AG08396 (cell line): ENCODE results near the gene OR13J1.
A peak's percentile ranks its signal among the peaks of the same experiment; 100 is the strongest.

Experiments used
- DNase-seq: peaks from one replicate; pipeline ENCODE4 v3.0.0; 2012; ENCODE audit warnings: low spot score, mixed read lengths

OR13J1 gene

DNA sequence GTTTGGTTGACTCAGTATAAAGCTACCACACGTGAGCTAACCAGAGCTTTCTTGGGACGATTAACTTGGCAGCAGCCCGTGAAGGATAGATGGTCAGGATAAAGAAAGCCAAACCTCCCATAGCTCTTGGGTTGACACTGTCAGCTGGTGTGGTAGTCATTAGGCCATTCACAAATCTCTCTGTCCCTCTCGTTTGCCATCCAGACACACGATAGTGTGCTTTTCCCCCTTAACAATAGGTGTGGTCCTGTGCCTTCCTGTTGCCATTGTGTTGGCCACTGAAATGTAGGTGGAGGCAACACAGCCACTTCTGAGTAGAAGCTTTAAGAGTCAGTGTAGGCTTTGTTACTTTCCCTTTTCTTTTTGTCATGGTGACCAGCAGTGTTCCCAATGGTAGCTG lies 11.7 kb downstream of the OR13J1 start:
- no peak for DNase-seq

DNA sequence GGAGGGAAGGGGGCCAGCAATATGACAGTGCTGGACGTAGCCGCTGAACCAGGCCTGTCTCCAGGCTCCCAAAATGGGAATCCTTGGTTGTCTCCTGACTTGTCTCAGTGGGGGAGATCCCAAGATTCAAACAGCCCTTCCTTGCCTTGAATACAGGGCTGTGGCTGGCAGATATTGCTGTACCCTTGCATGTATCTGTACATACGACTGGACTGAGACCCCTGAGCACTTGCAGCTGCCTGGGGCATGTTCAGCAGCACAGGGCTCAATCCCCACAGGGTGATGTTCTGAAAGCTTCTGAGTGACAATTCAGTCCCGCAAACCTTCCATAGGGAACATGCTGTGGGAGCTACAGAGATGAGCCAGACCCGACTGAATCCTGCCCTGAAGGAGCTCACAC lies 13.3 kb downstream of the OR13J1 start:
- DNase-seq = no peak

DNA sequence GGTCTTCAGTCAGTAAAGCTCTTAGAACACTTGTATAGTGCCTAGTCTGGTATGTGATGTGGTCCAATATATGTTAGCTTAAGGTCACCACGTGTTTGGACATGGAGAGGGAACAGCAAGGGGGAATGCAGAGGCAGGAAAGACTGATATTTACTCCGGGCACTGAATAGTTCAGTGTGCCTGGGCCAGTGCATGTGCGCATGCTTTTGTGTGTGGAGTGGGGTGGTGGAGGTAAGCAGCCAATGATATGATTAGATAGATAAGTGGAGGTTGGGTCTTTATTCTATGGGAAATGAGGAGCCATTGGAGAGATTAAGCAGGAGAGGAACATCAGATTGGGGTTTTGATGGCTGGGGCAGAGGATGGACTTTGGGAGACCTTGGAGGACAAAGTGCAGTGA lies 14.0 kb downstream of the OR13J1 start:
- DNase-seq = no peak

DNA sequence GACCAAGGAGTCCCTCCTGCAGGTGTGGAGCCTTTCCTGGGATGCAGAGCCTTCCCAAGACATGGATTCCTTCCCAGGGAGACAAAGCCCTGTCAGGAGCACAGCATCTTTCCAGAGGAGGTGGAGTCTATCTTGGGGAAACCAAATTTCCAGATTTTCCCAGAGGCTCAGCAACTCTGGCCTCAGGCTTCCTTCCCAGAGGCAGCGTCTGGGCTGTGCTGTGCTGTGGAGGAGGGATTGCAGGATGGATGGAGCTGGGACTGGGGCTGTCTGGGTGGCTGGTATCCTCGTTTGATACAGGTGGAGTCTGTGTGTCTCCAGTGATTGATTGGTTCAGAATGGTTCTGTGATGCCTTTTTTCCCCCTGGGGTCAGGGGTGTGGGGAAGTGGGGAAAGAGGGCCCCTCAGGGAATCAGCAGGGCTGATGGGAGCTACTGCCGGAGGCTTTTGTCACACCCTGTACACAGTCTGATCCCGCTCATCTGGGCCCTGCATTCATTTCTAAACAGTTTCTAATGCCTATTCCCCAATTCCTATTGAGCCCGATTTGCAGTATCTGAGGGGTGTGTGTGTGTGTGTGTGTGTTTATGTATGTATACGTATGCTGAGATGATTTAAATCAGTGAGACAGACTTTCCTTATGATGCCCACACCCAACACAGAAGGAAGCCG lies 16.0 kb downstream of the OR13J1 start:
- DNase-seq = no peak

DNA sequence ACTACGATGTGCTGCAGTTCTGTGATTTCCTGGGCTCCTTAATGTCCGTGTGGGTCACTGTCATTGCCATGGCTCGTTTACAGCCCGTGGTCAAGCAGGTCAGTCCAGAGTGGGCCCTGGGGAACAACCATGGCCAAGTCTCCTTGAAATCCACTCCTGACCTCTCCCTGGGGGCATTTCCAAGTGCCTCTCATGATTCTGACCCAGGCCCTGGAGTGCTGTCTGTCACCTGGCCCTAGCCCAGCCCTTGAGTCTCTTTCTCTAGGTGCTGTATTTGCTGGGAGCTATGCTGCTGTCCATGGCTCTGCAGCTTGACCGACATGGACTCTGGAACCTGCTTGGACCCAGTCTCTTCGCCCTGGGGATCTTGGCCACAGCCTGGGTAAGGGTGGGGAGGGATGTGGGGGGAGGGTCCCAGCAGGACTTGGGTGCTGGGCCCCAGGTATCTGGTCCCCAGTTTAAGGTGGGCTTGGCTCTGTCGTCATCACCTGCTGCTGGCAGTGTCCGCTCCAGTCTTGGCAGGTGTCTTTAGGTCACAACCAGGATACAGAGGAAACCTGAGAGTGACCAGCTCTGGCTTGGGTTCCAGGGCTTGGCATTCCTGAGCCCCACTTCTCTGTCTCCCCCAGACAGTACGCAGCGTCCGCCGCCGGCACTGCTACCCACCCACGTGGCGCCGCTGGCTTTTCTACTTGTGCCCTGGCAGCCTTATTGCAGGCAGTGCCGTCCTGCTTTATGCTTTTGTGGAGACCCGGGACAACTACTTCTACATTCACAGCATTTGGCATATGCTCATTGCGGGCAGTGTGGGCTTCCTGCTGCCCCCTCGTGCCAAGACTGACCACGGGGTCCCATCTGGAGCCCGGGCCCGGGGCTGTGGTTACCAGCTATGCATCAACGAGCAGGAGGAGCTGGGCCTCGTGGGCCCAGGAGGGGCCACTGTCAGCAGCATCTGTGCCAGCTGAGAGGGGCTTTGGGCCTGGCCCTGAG lies 17.0 kb downstream of the OR13J1 start:
- DNase-seq = no peak

DNA sequence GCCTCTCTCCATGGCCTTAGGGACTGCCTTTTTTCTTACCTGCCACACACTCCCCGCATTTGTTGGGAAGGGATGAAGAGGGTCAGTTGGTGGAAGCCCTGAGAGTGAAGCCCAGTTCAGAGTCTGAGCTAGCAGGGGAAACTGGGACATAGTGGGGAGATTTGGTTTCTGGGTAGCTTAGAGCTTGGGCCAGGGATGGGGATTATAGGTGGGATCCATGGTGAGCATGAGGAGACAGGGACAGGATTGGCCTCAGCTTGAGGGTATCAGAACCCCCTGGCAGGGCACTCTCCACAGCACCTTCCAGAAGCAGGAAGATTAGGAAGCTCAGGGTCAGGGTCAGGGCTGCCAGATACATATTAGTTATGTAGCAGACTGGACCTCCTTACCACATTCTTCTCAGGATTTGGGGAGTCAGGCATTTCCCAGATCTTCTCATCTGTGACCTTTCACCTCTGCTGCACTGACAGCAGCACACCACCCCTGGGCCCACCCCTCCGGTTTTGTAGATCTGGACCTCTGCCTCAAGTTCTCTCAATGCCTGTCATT lies 17.9 kb downstream of the OR13J1 start:
- DNase-seq = no peak

DNA sequence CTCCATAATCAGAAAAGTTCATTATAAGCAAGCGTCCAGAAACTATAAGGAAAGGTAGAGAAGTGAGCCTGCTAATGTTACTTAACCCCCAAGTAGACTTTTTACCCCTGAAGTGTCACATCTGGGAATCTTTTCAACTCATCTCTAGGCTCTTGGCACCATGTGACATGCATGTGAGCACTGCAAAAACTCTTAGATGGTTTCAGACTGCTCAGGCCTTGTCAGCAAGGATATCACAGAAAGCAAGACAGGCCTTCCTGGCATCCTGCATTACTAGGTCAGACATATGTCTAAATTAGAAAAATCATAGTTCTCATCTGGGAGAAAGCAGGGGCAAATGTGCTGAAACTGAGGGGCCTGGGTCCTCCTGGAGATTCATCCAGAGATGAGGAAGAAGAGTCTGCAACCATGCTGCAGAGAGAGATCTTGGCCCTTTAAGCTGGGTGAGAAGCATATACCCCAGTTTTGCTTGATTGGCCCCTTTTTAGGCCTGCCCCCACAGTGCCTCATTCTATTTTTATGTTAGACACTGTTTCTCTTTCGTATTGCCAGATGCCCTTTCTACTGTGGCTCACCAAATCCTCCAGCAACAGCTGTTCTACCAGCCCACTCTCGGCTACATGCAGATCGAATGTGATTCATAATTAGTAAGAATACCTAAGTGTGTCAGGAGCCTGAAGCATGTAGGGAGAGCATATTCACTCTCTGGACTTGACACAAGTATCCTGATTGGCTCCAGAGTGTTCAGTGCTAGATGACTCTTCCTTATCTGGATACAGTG lies 22.2 kb downstream of the OR13J1 start:
- DNase-seq = peak; percentile 93

DNA sequence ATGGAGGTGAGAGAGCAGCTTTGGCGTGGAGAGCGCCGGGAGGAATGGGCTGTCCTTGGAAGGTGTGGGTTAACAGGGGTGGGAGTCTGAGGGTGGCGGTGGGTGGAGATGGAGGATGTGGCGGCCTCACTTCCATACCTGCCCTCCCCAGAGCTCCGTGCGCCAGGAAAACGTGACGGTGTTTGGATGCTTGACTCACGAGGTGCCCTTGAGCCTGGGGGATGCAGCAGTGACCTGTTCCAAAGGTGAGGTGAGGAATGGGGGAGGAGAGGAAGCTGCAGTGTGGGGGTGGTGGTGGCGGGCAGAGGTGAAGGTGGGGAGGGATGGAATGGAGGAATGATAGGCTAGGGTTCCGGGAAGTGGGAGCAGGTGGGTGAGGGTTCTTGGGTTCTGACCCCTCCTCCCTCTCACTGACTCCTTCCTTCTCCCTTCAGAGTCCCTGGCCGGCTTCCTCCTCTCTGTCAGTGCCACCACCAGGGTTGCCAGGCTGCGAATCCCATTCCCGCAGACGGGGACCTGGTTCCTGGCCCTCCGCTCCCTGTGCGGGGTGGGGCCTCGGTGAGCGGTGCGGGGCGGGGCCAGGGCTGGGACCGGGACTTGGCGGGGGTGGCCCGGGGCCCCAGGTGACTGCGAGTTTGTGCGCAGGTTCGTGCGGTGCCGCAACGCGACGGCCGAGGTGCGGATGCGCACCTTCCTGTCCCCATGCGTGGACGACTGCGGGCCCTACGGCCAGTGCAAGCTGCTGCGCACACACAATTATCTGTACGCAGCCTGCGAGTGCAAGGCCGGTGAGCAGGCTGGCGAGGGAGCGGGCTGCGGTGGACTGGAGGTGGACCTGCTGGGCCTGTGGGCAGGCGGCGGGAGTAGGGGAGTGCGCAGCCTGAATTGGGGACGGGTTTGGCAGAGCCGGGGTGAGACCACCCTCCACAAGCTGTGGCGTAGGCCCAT lies 24.1 kb downstream of the OR13J1 start:
- DNase-seq = no peak

DNA sequence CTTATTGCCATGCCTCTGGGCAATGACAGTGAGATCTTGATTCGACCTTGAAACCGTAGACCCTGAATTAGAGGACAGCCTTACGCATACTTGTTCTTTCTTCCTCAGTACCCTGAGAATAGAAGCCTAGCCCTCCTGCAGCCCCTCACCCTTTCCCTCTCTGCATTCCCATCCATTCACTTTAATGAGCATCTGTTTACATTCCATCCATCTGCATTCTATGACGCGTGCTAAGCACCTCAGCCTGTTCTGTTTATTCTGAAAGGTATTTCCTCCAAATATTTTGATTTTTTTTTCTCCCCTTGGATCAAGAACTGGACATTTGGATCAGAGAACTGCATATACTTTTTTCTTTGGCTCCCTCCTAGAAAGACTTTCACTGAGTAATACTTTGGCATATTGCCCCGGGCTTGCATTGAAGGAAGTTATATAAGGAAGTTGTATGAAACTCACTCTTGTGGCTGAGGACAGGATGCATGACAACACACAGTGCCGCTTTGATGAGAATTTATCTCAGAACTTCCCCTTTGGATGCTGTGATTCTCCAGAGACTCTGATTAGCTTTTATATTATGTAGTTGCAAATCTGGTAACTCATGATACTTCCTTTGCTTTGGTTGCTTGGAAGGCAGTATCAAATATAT lies 25.5 kb downstream of the OR13J1 start:
- peak; percentile 82 for DNase-seq

DNA sequence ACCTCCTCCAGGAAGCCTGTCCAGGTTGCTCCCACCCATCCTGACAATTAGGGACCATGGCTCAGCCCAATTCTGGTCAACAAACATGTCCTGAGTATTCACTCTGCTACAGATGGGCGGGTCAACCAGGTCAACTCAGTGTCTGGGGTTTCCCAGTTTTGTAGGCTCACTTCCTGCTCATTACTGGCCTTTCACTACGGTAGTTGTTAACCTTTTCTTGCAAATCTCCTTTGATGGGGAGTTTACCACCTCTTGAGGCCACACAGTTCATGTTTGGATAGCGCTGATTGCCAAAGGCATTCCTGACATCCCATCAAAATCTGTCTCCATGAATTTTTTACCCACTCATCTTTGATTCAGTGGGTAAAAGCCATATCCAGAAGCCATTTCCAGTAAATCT lies 27.4 kb downstream of the OR13J1 start:
- DNase-seq = no peak

DNA sequence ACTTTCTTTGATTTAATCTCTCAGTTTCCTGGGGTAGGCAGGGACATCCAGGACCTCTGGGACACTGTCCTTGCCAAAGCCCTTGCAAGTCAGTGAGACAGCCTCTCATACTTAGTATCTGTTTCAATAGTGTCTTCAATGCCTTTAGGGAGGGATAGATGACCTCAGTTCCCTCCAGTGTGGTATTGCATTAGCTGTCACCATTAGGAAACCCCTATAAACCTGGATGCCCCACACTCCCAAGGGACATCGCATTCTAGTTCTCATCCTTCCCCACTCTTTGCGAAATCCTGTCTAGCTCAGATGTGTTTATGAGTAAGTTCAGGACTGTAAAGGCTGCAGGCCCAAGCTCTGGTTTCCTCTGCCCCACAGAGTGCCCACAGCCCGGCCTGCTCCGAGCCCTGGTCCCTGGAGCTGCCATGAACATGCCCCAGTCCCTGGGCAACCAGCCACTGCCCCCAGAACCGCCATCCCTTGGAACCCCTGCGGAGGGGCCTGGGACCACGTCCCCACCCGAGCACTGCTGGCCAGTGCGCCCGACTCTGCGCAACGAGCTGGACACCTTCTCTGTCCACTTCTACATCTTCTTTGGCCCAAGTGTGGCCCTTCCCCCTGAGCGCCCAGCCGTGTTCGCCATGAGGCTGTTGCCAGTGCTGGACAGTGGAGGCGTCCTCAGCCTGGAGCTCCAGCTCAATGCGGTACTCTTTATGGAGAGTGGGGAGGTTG lies 28.0 kb downstream of the OR13J1 start:
- DNase-seq = no peak

DNA sequence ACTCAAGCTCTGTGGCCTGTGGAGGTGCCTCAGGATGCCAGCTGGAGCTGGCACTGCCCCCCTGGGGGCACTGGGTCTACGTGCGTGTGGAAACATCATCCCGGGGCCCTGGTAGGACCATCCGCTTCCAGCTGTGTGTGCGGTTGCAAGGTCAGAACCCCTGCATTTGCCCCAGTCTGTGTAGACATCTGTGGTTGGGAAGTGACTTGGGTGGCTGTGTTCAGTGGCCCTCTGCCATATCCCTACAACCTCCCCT lies 28.6 kb downstream of the OR13J1 start:
- no peak for DNase-seq

DNA sequence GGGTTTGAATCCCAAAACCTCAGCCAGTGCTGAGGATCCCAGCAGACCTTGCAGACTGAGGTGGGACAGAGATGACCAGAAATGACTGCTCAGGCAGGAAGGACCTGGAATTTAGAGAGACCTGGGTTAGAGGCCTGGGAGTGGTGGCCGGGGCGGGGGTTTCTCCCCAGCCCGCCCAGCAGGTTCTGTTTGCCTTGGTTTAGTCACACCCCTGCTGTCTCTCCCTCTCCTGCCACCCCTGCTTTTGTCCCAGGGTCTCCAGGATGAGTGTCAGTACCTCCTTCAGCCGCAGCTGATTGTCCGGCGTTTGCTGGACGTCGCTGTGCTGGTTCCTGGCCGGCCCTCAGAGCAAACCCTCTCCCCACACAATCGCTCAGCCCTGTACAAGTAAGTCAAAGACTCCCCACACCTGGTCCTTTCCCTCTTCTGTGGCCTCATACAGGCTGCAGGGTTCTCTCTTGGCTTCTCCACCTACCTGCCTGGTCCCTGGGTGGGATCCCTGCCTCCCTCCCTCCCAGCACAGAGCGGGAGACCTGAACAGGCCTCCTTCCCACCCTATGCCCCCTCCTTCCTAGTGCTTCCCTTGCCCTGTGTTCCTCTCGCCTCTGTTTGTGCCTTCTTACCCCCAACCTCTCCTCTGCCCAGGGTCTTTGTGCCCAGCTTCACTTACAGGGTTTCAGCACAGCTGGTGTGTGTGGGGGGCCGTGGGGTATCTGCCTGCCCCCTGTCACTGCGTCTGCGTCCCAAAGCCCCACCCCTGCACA lies 29.1 kb downstream of the OR13J1 start:
- no peak for DNase-seq

DNA sequence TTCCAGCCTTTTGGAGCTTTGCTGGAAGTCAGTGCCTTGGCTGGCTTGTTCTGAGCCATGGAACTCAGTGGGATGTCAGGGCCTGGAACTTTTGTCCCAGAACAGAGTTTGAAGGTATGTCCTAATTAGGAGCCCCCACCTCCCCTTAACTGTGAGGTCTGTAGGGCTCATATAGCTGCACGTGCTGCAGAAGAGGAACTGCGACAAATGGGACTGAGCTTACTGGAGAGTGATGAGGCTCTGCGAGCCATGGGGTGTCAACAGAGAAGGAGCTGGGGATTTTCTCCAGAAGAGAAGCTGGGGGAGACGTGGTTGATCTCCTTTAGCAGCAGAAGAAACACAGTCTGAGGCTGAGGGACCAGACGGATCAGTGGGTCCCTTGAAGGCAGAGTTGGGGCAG lies 30.3 kb downstream of the OR13J1 start:
- DNase-seq = no peak

DNA sequence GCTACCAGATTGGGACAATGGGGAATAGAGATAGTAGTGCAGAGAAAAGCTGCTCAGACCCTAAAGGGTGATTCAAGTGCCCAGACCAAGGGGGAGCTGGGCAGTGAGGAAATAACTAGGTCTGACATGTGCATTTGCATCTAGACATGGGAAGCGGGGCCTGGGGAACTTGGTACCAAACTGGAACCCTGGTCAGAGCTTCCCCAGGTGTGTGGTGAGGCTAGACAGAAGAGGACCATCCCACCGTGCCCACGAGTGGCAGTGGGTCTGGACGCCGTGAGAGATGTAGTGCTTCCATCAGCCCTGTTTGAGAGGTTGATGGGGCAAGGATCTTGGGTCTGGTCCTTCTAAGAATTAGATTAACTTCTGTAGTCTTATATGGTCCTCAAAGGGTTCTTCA lies 33.6 kb downstream of the OR13J1 start:
- no peak for DNase-seq

DNA sequence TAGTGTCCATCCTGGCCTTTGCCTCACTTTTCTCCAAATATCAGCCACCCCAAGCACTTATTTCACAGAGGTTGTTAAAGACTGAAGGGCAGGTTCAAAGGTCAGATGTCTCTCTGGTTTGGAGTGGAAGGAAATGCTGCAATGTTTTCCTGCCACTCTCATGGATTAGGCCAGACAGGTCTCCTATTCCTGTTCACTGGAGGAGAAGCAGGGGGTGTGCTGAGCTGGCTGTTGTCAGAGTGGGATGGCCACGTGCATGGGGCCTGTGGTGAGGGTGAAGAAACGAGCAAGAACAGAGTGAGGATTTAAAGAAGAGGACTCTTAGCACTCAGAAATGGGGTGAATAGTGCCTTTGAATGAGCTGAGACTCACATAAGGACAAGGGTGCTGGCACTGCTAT lies 34.4 kb downstream of the OR13J1 start:
- DNase-seq = no peak

DNA sequence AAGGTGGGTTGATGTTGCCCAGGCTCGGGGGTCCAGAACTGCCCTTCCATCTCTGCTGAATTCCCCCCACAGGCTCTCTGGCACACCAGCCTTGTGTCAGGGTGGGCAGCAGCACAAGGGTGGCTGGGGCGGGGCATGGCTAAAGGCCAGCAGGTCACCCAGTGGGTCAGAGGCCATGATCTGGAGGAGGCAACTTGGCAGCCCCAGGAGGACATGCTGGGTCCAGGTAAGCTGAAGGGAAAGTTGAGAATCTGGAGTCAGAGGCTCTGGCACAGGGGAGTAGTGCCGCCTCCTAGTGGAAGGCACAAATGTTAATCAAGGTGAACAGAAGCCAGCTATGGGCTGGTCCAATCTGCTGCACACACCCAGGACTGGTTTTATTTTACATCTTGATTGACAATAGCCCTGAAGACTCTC lies 35.0 kb downstream of the OR13J1 start:
- no peak for DNase-seq

DNA sequence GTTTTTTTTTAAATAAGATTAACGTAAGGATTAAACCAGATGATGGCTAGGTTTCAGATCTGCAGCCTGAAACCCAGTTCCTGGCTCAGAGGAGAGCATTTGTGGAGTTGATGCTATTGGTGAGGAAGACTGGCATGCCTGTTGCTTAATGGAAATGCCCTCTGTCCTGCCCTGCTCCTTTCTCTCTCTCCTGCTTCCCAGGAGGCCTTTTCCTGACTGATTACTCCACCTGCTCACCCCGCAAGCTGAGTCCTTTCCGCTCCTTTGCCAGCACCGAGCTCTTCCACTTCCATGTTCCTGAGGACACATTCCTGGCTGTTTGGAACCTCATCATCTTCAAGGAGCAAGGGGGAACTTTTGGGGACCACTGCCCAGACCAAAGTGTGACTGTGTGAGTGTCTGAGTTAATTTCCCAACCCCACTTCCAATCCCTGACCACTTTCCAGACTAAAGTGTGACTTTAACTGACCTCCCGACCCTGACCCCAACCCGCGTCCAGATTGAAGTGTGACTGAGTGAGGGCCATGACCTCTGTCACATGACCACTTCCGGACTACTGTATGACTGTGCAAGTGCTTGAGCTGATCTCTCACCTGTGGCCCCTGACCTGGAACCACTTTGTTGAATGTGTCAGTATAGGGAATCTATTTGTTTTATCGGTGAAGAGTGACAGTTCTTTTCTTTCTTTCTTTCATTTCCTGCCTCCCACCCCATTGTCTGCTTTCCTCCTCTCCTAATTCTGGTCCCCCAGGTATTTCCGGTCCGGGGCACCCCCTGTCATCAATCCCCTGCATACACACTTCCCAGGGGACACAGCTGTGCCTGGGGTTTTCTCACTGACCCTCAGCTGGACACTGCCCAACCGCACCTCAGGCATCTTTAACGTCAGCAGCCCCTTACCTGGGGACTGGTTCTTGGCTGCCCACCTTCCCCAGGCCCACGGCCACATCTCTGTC lies 35.7 kb downstream of the OR13J1 start:
- no peak for DNase-seq
